Mesothelial cell of epicardium (in vitro differentiated cells): ENCODE results near the gene LRRC8A. TPM values are rescaled to one million over a fixed set of nuclear protein-coding genes. Genes with fewer than 3 reads are reported as not detected.

Source experiments
- DNase-seq, 2 experiments: peaks; one replicate each; pipeline ENCODE4 v3.0.0; 2021; ENCODE audit warnings: low spot score in 2 of 2; ENCODE audit not compliant: unreplicated experiment in 2 of 2
- H3K27ac Mint-ChIP-seq: 2 replicates; pipeline ENCODE4 v1.8.0; 2021; ENCODE audit warnings: mixed read lengths
- H3K27me3 Mint-ChIP-seq: 2 replicates; pipeline ENCODE4 v1.8.0; 2021; ENCODE audit warnings: low read depth, mixed read lengths
- H3K36me3 Mint-ChIP-seq: 2 replicates; pipeline ENCODE4 v1.8.0; 2021; ENCODE audit warnings: mixed read lengths
- H3K4me1 Mint-ChIP-seq: 2 replicates; pipeline ENCODE4 v1.8.0; 2021; ENCODE audit warnings: mixed read lengths
- H3K4me3 Mint-ChIP-seq: 2 replicates; pipeline ENCODE4 v1.8.0; 2021; ENCODE audit warnings: mild to moderate bottlenecking, moderate library complexity, mixed read lengths
- H3K9me3 Mint-ChIP-seq: 2 replicates; pipeline ENCODE4 v1.8.0; 2021; ENCODE audit warnings: mixed read lengths
- total RNA-seq: library from RNA; stranded (reverse); gene quantifications from 3 replicates; pipeline ENCODE4 v1.2.1, GENCODE V29; 2021
- TF ChIP-seq, protein P1 (sequence below): fragments of 200-600 bp; sonication (generic); IDR thresholded peaks from one replicate; pipeline ENCODE4 v1.5.0; 2021; ENCODE audit warnings: antibody characterized with exemption; ENCODE audit not compliant: unreplicated experiment

The LRRC8A gene
- total RNA-seq, 1 donor from 2014 or later = 35.9 TPM

- peak in 1 of 2 experiments; percentile 78 for DNase-seq
- TF ChIP-seq, protein P1, sequence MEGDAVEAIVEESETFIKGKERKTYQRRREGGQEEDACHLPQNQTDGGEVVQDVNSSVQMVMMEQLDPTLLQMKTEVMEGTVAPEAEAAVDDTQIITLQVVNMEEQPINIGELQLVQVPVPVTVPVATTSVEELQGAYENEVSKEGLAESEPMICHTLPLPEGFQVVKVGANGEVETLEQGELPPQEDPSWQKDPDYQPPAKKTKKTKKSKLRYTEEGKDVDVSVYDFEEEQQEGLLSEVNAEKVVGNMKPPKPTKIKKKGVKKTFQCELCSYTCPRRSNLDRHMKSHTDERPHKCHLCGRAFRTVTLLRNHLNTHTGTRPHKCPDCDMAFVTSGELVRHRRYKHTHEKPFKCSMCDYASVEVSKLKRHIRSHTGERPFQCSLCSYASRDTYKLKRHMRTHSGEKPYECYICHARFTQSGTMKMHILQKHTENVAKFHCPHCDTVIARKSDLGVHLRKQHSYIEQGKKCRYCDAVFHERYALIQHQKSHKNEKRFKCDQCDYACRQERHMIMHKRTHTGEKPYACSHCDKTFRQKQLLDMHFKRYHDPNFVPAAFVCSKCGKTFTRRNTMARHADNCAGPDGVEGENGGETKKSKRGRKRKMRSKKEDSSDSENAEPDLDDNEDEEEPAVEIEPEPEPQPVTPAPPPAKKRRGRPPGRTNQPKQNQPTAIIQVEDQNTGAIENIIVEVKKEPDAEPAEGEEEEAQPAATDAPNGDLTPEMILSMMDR = peak; percentile 75
- H3K36me3 Mint-ChIP-seq = no peaks in the 10 kb centered on the region
- H3K4me1 Mint-ChIP-seq = peaks cover 4% of the 10 kb centered on the region
- no peak overlapping the region for H3K4me3 Mint-ChIP-seq
- H3K27ac Mint-ChIP-seq = peak overlapping the region; percentile 73
- H3K9me3 Mint-ChIP-seq = no peaks in the 10 kb centered on the region
- no peaks in the 10 kb centered on the region for H3K27me3 Mint-ChIP-seq
Observed at GRCh38 chr9:128927731-128928411, 45.9 kb downstream of the LRRC8A start.

GRCh38 chr9:128928624-128929023 is 46.7 kb downstream of the LRRC8A start:
- no peaks in the 10 kb centered on the region for H3K9me3 Mint-ChIP-seq
- peaks cover 4% of the 10 kb centered on the region for H3K4me1 Mint-ChIP-seq
- TF ChIP-seq, protein P1 = no peak
- H3K27me3 Mint-ChIP-seq = no peaks in the 10 kb centered on the region
- no peak for DNase-seq
- H3K27ac Mint-ChIP-seq = no peak overlapping the region
- no peak overlapping the region for H3K4me3 Mint-ChIP-seq
- no peaks in the 10 kb centered on the region for H3K36me3 Mint-ChIP-seq

- TF ChIP-seq, protein P1 = no peak
- no peak overlapping the region for H3K4me3 Mint-ChIP-seq
- no peaks in the 10 kb centered on the region for H3K9me3 Mint-ChIP-seq
- H3K27me3 Mint-ChIP-seq = no peaks in the 10 kb centered on the region
- H3K27ac Mint-ChIP-seq = no peak overlapping the region
- DNase-seq = no peak
- peaks cover 4% of the 10 kb centered on the region for H3K4me1 Mint-ChIP-seq
- no peaks in the 10 kb centered on the region for H3K36me3 Mint-ChIP-seq
Observed at GRCh38 chr9:128929560-128929959, 47.6 kb downstream of the LRRC8A start.

DNA sequence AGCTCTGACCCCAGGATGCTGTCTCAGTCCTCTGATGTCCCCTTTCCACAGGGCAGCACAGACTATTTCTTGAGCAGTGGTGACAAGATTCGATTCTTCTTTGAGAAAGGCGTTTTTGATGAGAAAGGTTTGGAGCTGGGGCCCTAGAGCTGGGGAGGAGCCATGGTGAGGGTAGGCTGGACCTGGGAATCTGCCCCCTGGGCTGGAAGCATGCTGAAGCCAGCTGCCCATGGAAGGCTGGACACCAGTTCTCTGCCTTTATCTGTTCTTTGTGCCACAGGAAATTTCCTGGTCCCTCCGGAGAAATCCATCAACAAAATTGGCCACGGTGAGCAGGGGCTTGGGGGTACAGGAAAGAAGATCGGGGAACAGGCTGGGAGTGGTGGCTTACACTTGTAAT is 51.8 kb downstream of the LRRC8A start:
- no peaks in the 10 kb centered on the region for H3K9me3 Mint-ChIP-seq
- TF ChIP-seq, protein P1 = no peak
- no peak for DNase-seq
- H3K4me1 Mint-ChIP-seq = no peaks in the 10 kb centered on the region
- H3K4me3 Mint-ChIP-seq = no peak overlapping the region
- no peaks in the 10 kb centered on the region for H3K27me3 Mint-ChIP-seq
- H3K27ac Mint-ChIP-seq = no peak overlapping the region
- no peaks in the 10 kb centered on the region for H3K36me3 Mint-ChIP-seq

- no peak for DNase-seq
- Mint-ChIP-seq H3K27me3 (no peaks in the 10 kb centered on the region), H3K27ac (no peak overlapping the region), H3K36me3 (no peaks in the 10 kb centered on the region), H3K4me3 (no peak overlapping the region), H3K4me1 (no peaks in the 10 kb centered on the region), H3K9me3 (no peaks in the 10 kb centered on the region)
- TF ChIP-seq, protein P1 = no peak
Observed at GRCh38 chr9:128936171-128936865, 54.4 kb downstream of the LRRC8A start.
